Ovary (tissue), 9 donors: ENCODE data around the gene TFIP11. TPM values are rescaled to one million over a fixed set of nuclear protein-coding genes. Genes with fewer than 3 reads are reported as not detected.

Experiments used
- DNase-seq, 5 donors: peaks; one replicate each; pipeline ENCODE4 v3.0.0-alpha.2; 2019 to 2020
- H3K27ac ChIP-seq, 2 donors: fragments of 200-600 bp; one replicate each; pipeline versions ENCODE4 v1.5.1 to v1.8.0; 2019 to 2022
- H3K27me3 ChIP-seq: fragments of 200-600 bp; one replicate; pipeline ENCODE4 v1.8.0; 2022
- H3K36me3 ChIP-seq: fragments of 200-600 bp; sonication (generic); one replicate; pipeline ENCODE4 v1.5.1; 2019
- H3K4me1 ChIP-seq: one replicate; pipeline ENCODE4 v1.8.1; 2013; ENCODE audit warnings: mild to moderate bottlenecking, moderate library complexity; ENCODE audit not compliant: insufficient read depth
- H3K4me3 ChIP-seq: fragments of 200-600 bp; sonication (generic); one replicate; pipeline ENCODE4 v1.5.1; 2017
- H3K9me3 ChIP-seq, 2 donors: fragments of 200-600 bp in 1 of 2; sonication (generic) in 1 of 2; one replicate each; pipeline versions ENCODE4 v1.5.1 to v1.8.1; 2013 to 2019; ENCODE audit warnings: mild to moderate bottlenecking in 1 of 2, moderate library complexity in 1 of 2
- CTCF ChIP-seq, 3 donors: fragments of 450-650 bp in 2 of 3; fragments of 200-600 bp in 1 of 3; IDR thresholded peaks; one replicate each; pipeline versions ENCODE4 v1.5.1 to v1.8.0; 2016 to 2022; ENCODE audit warnings: antibody characterized with exemption in 3 of 3, mild to moderate bottlenecking in 1 of 3
- EP300 ChIP-seq: sonication (generic); formaldehyde crosslinking; IDR thresholded peaks from one replicate; pipeline ENCODE4 v1.6.1; 2017; ENCODE audit warnings: antibody characterized with exemption
- POLR2A ChIP-seq: fragments of 450-650 bp; IDR thresholded peaks from one replicate; pipeline ENCODE4 v1.6.1; 2017; ENCODE audit warnings: antibody characterized with exemption, mild to moderate bottlenecking, moderate library complexity
- WGBS, 3 donors: extraction: QIAGEN DNeasy Blood & Tissue Kit in 1 of 3; methylation state at CpG; one replicate each; pipeline versions ENCODE4 v1.1.5 to v1.1.7; 2013 to 2017; 5-methylcytosine and 5-hydroxymethylcytosine counted together
- intact Hi-C, 4 donors: fragments of 100-400 bp; cut with DNase I; formaldehyde crosslinking; loops; one replicate each; pipeline versions ENCODE4 v1.11.0 to v1.15.1; 2022 to 2023
- polyA plus RNA-seq, 2 donors: library from polyadenylated mRNA; stranded (reverse); fragments of 200-250 nt in 1 of 2; fragments of 350-450 nt in 1 of 2; fragmentation: Illumina TruSeq in 1 of 2; extraction: RNeasy Lipid Tissue Mini Kit (QIAGEN cat#74804) in 1 of 2; gene quantifications; one replicate each; pipeline ENCODE4 v1.2.3, GENCODE V29; 2013 to 2014
- total RNA-seq, 7 donors: library from RNA; depleted of rRNA in 2 of 7; stranded (reverse); fragments of >200 nt in 2 of 7; fragmentation: NEBNext Ultra II Directional in 3 of 7; extraction: Animal tissue kit (Norgen Biotek cat#: 25700) in 3 of 7; gene quantifications; one replicate each; pipeline versions ENCODE4 v1.1.0 to v1.2.4, GENCODE V29; 2016 to 2023
- donor health status: DM: no; HTN: no; CAD: no; lungs with moderate emphysema.
- donor health status: DM: no; HTN: no; CAD: no.
- donor health status: Bipolar disorder and iron deficiency.
- donor health status: DM: yes; HTN: yes; CAD: no.
- donor health status: DM: no; HTN: no; CAD: no.
- donor health status: DM: yes; HTN: yes; CAD: no.

TFIP11 gene
- total and polyA plus RNA-seq, 9 donors: 10.8 to 31.0 (median 26.3) TPM

- intact Hi-C loops: no loop called here
- Histone ChIP-seq H3K9me3 (no peaks in the 10 kb centered on the region), H3K27ac (no peak overlapping the region), H3K36me3 (no peaks in the 10 kb centered on the region), H3K27me3 (no peaks in the 10 kb centered on the region), H3K4me3 (no peak overlapping the region), H3K4me1 (no peaks in the 10 kb centered on the region)
- no peak for DNase-seq
- TF ChIP-seq POLR2A (no peak), CTCF (IDR thresholded peaks at IDR 0.05) (no peak), EP300 (no peak)
- WGBS, 3 donors: 58 to 73% (median 62%) methylated on average over 9 of the region's 9 CpGs
These were observed 48.6 kb downstream of the TFIP11 start for GRCh38 chr22:26463688-26464087.

GRCh38 chr22:26463101-26463661 is 49.1 kb downstream of the TFIP11 start:
- H3K4me1 ChIP-seq: no peaks in the 10 kb centered on the region
- no peak overlapping the region for H3K27ac ChIP-seq
- no peak overlapping the region for H3K4me3 ChIP-seq
- intact Hi-C loops: no loop called here
- no peaks in the 10 kb centered on the region for H3K27me3 ChIP-seq
- no peak for TF ChIP-seq POLR2A
- no peak for TF ChIP-seq EP300
- TF ChIP-seq CTCF (IDR thresholded peaks at IDR 0.05): no peak
- H3K9me3 ChIP-seq: no peaks in the 10 kb centered on the region
- no peak for DNase-seq
- no peaks in the 10 kb centered on the region for H3K36me3 ChIP-seq
- 51 to 55% (median 53%) methylated on average over 10 of the region's 10 CpGs for WGBS, 3 donors

- TF ChIP-seq POLR2A (no peak), CTCF (IDR thresholded peaks at IDR 0.05) (no peak), EP300 (no peak)
- H3K4me3 ChIP-seq: no peak overlapping the region
- DNase-seq: no peak
- H3K27ac ChIP-seq: no peak overlapping the region
- H3K27me3 ChIP-seq: no peaks in the 10 kb centered on the region
- intact Hi-C loops: no loop called here
- 79 to 84% (median 80%) methylated on average over 3 of the region's 3 CpGs for WGBS, 3 donors
- H3K36me3 ChIP-seq: no peaks in the 10 kb centered on the region
- no peaks in the 10 kb centered on the region for H3K4me1 ChIP-seq
- no peaks in the 10 kb centered on the region for H3K9me3 ChIP-seq
These were observed 49.6 kb downstream of the TFIP11 start for GRCh38 chr22:26462641-26463040.

- TF ChIP-seq EP300 (no peak), POLR2A (no peak), CTCF (IDR thresholded peaks at IDR 0.05) (no peak)
- Histone ChIP-seq H3K4me1 (no peaks in the 10 kb centered on the region), H3K36me3 (no peaks in the 10 kb centered on the region), H3K9me3 (no peaks in the 10 kb centered on the region), H3K27me3 (no peaks in the 10 kb centered on the region), H3K27ac (no peak overlapping the region), H3K4me3 (no peak overlapping the region)
- intact Hi-C loops: no loop called here
- WGBS, 3 donors: 93 to 95% (median 95%) methylated on average over 5 of the region's 5 CpGs
- DNase-seq: no peak
These were observed 50.2 kb downstream of the TFIP11 start for GRCh38 chr22:26462051-26462450.
